ENCODE measurements around the gene STARD13. TPM values are rescaled to one million over a fixed set of nuclear protein-coding genes. Genes with fewer than 3 reads are reported as not detected.

Gene STARD13
- total RNA-seq, 1 experiment from 2014 or later: 4.1 TPM

- TF ChIP-seq ATF3 (IDR thresholded peaks at IDR 0.05): no peak
- peak; percentile 89 for TF ChIP-seq CBX3 (IDR thresholded peaks at IDR 0.05; ENCODE audit: low read depth)
- peak; percentile 39; the same call in 1 of the 2 replicates for TF ChIP-seq MAX (IDR thresholded peaks at IDR 0.05)
- TF ChIP-seq SP1 (IDR thresholded peaks at IDR 0.05; ENCODE audit: low read depth): peak; percentile 83
- 0 out of 2 replicates have a peak, but pooled peaks have one; percentile 42 for TF ChIP-seq SRF (IDR thresholded peaks at IDR 0.05; ENCODE audit: low read depth)
- no peak for TF ChIP-seq ZFX (IDR thresholded peaks at IDR 0.05)
- peak; percentile 29; the same call in 1 of the 2 replicates for TF ChIP-seq RAD21 (IDR thresholded peaks at IDR 0.05; ENCODE audit: low read depth)
- TF ChIP-seq POLR2A (IDR thresholded peaks at IDR 0.05; ENCODE audit: borderline replicate concordance, extremely low read depth, insufficient read depth, insufficient read length): no peak
- no peak for TF ChIP-seq ZBTB33 (IDR thresholded peaks at IDR 0.05; ENCODE audit: extremely low read depth, insufficient replicate concordance, low read length)
- no peak for TF ChIP-seq YY1 (IDR thresholded peaks at IDR 0.05; ENCODE audit: extremely low read depth, insufficient replicate concordance, low read depth, low read length)
- TF ChIP-seq POLR2AphosphoS5 (IDR thresholded peaks at IDR 0.05; ENCODE audit: low read depth, low read length): peak; percentile 30; the same call in 1 of the 2 replicates
Measured at GRCh38 chr13:33125821-33126570, 159.6 kb downstream of the STARD13 start (continued).
